ENCODE measurements around the gene SDK1.
"Not testable (repeated sequence)": the region's sequence is repeated elsewhere in the genome, so short reads cannot be mapped to it uniquely, and the experiment has no call there.

SDK1 gene

DNA sequence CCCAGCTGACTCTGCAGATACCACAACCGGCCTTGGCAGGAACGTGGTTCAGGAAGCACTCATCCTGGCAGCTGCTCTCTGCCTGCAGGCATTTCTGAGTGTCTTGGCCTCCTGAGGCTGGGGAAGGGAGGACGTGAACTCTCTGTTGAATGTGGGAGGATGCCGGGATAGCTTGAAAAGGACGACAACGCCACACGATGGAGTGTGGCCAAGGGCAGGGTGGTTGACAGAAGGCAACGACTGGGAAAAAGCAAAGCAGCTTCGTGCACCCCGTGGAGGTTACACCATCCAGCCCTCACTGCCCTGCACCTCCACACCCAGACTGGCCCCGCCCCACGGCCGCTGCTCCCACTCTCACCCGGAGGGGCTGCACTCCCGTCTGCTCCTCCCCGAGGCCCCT lies 915.0 kb downstream of the SDK1 start:
- no peak for DNase-seq (ENCODE audit: low read depth)

GRCh38 chr7:4217126-4217660 lies 916.1 kb downstream of the SDK1 start:
- H3K4me3 ChIP-seq (ENCODE audit: low read depth, low read length); DNase-seq (ENCODE audit: low read depth); in situ Hi-C loops (cut with HindIII; ENCODE audit: low sequenced_read_pairs): not testable (repeated sequence)

More for the DNA sequence above, 915.0 kb downstream of the SDK1 start:
- no peak for TF ChIP-seq CTCF (IDR thresholded peaks at IDR 0.05; ENCODE audit: low read depth, low read length, missing control alignments)
- in situ Hi-C loops (cut with HindIII; ENCODE audit: low sequenced_read_pairs) = no loop called here
- H3K4me3 ChIP-seq (ENCODE audit: low read depth, low read length) = no peak overlapping the region

- TF ChIP-seq CTCF (IDR thresholded peaks at IDR 0.05; ENCODE audit: low read depth, low read length, missing control alignments) = no peak
- DNase-seq (ENCODE audit: low read depth) = no peak
- in situ Hi-C loops (cut with HindIII; ENCODE audit: low sequenced_read_pairs) = no loop called here
- H3K4me3 ChIP-seq (ENCODE audit: low read depth, low read length) = no peak overlapping the region
Measured at GRCh38 chr7:4218481-4218880, 917.4 kb downstream of the SDK1 start.

DNA sequence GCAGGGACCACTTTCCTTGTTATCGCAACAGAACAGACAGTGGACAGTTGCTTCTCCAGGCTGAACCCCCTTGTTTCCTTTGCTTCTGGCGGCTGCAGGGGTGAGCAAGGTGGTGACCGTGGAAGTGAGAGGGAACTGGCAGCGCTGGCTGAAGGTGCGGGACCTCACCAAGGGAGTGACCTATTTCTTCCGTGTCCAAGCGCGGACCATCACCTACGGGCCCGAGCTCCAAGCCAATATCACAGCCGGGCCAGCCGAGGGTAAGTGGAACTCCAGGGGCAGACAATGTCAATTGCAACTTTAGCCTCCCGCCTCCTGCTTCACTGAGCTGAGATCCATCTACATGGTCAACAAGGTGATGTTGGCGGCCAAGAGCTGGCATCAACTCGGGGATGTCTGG lies 919.0 kb downstream of the SDK1 start:
- H3K4me3 ChIP-seq (ENCODE audit: low read depth, low read length) = no peak overlapping the region
- TF ChIP-seq CTCF (IDR thresholded peaks at IDR 0.05; ENCODE audit: low read depth, low read length, missing control alignments) = no peak
- in situ Hi-C loops (cut with HindIII; ENCODE audit: low sequenced_read_pairs) = no loop called here
- DNase-seq (ENCODE audit: low read depth) = no peak

GRCh38 chr7:4221043-4221442 lies 920.0 kb downstream of the SDK1 start:
- in situ Hi-C loops (cut with HindIII; ENCODE audit: low sequenced_read_pairs) = no loop called here
- no peak for TF ChIP-seq CTCF (IDR thresholded peaks at IDR 0.05; ENCODE audit: low read depth, low read length, missing control alignments)
- no peak overlapping the region for H3K4me3 ChIP-seq (ENCODE audit: low read depth, low read length)
- DNase-seq (ENCODE audit: low read depth) = no peak

- TF ChIP-seq CTCF (IDR thresholded peaks at IDR 0.05; ENCODE audit: low read depth, low read length, missing control alignments) = no peak
- in situ Hi-C loops (cut with HindIII; ENCODE audit: low sequenced_read_pairs) = no loop called here
- no peak for DNase-seq (ENCODE audit: low read depth)
- H3K4me3 ChIP-seq (ENCODE audit: low read depth, low read length) = no peak overlapping the region
Measured at GRCh38 chr7:4222676-4223075, 921.6 kb downstream of the SDK1 start.

GRCh38 chr7:4225361-4225771 lies 924.3 kb downstream of the SDK1 start:
- H3K4me3 ChIP-seq (ENCODE audit: low read depth, low read length) = no peak overlapping the region
- in situ Hi-C loops (cut with HindIII; ENCODE audit: low sequenced_read_pairs) = no loop called here
- no peak for DNase-seq (ENCODE audit: low read depth)
- no peak for TF ChIP-seq CTCF (IDR thresholded peaks at IDR 0.05; ENCODE audit: low read depth, low read length, missing control alignments)

Measured in astrocyte of the cerebellum (primary cell).